ENCODE data around the gene PTPRD. TPM values are rescaled to one million over a fixed set of nuclear protein-coding genes. Genes with fewer than 3 reads are reported as not detected.
"Not testable (repeated sequence)": the region's sequence is repeated elsewhere in the genome, so short reads cannot be mapped to it uniquely, and the experiment has no call there.

PTPRD gene
- polyA plus RNA-seq, 1 donor from 2014 or later = not detected

DNA sequence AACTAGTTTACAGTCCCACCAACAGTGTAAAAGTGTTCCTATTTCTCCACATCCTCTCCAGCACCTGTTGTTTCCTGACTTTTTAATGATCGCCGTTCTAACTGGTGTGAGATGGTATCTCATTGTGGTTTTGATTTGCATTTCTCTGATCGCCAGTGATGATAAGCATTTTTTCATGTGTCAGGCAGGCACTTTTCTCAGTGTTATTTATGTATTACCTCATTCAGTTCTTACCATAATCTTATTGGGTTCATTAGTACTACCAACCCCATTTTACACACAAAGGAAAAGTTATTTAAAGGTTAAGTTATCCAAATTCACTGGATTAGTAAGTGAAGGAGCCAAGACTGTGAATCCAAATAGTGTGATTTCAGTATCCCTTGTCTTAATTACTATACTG, 1644.5 kb downstream of the PTPRD start:
- H3K36me3 Mint-ChIP-seq, H3K4me1 Mint-ChIP-seq, H3K4me3 Mint-ChIP-seq, H3K27ac Mint-ChIP-seq, H3K27me3 Mint-ChIP-seq: not testable (repeated sequence)
- peaks cover 4 to 12% (median 6%) of the 10 kb centered on the region in 3 donors for H3K9me3 Mint-ChIP-seq

DNA sequence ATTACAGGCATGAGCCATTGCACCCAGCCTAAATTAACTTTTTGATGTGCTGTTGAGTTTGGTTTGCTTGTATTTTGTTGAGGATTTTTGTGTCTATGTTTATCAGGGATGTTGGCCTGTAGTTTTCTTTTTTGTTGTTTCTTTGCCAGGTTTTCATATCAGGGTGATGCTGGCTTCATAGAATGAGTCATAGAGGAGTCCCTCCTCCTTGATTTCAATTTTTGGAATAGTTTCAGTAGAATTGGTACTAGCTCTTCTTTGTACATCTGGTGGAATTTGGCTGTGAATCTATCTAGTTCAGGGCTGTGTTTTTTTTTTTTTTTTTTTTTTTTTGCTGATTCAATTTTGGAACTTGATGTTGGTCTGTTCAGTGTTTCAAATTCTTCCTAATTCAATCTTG, 1648.9 kb downstream of the PTPRD start:
- Mint-ChIP-seq H3K4me3 (no peak overlapping the region), H3K4me1 (no peaks in the 10 kb centered on the region), H3K27me3 (no peaks in the 10 kb centered on the region), H3K36me3 (peaks cover 2% of the 10 kb centered on the region), H3K27ac (no peak overlapping the region), H3K9me3 (peaks cover 2 to 9% (median 2%) of the 10 kb centered on the region in 3 donors)

DNA sequence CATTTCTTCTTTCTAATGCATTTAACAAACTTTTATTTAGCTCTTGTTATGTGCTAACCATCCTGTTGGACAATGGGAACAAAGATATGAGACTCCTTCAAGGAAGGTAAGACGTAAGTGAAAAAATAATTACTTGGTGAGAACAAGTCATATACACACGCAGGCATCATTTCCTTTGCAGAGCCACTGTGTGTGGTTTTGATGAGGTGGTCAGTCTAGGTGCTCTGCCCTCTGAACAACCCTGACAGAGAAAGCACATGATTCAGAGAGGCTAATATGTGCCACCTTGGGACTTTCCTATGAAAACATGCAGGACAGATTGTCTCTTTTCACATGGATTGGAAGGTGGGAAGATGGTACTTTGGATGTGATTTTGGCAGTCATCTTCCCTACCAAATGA, 1650.7 kb downstream of the PTPRD start:
- no peaks in the 10 kb centered on the region for H3K4me1 Mint-ChIP-seq
- H3K9me3 Mint-ChIP-seq = peaks cover 0 to 11% (median 2%) of the 10 kb centered on the region in 3 donors
- H3K36me3 Mint-ChIP-seq = peaks cover 2% of the 10 kb centered on the region
- no peak overlapping the region for H3K4me3 Mint-ChIP-seq
- H3K27me3 Mint-ChIP-seq = no peaks in the 10 kb centered on the region
- H3K27ac Mint-ChIP-seq = no peak overlapping the region

DNA sequence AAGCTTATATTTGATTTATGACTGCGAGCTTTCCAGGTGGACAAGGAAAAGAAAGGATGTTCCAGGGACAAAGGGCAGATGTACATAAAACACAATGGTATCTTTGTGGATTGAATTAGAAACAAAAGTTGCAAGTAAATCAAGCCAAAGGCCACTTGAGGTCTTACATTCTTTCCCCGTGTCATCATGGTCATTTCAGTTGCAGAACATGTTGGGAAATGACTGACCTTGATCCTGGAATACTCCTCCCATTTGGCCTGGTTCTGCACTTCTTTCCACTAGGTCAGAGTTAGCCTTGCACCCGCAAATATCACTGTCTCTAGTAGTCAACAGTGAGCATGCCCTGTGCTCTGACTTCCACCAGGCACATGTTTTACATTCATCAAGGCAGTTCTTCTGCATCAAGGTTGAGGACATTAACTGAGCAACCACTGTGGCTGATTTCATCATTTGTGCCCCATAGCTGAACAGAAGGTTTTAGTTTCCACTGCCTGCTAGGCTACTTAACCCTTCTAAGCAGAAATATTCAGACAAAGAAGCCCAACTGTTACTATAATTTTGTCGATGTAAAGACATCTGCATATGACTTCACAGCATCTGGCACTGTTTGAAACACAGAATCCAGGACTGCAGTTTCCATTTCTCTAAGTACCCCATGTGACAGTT, 1651.5 kb downstream of the PTPRD start:
- no peaks in the 10 kb centered on the region for H3K4me1 Mint-ChIP-seq
- H3K4me3 Mint-ChIP-seq = no peak overlapping the region
- no peaks in the 10 kb centered on the region for H3K27me3 Mint-ChIP-seq

DNA sequence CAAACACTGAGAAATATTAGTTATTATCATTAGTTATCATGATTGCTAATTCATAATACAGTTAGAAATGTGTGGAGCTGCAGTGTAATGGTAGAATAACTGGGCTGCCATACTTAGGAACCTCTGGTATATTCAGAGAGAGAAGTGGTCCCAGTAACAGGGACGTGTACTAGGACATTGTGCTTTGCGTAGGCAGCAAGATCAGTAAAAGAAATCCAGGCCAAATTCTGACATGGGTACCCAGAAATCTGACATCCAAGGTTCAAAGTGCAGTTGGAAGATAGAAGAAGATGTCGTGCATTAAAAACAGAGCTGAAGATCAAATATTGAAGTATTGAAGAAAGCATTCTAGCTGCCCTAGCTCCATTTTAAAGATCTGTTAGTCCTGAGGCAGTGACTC, 1652.5 kb downstream of the PTPRD start:
- Mint-ChIP-seq H3K27ac (no peak overlapping the region), H3K36me3 (no peaks in the 10 kb centered on the region), H3K27me3 (no peaks in the 10 kb centered on the region), H3K4me1 (no peaks in the 10 kb centered on the region), H3K4me3 (no peak overlapping the region), H3K9me3 (peaks cover 0 to 6% (median 0%) of the 10 kb centered on the region in 3 donors)

More for the DNA sequence above, 1651.5 kb downstream of the PTPRD start:
- no peak overlapping the region for H3K27ac Mint-ChIP-seq
- H3K9me3 Mint-ChIP-seq = peaks cover 0 to 6% (median 2%) of the 10 kb centered on the region in 3 donors
- peaks cover 2% of the 10 kb centered on the region for H3K36me3 Mint-ChIP-seq

DNA sequence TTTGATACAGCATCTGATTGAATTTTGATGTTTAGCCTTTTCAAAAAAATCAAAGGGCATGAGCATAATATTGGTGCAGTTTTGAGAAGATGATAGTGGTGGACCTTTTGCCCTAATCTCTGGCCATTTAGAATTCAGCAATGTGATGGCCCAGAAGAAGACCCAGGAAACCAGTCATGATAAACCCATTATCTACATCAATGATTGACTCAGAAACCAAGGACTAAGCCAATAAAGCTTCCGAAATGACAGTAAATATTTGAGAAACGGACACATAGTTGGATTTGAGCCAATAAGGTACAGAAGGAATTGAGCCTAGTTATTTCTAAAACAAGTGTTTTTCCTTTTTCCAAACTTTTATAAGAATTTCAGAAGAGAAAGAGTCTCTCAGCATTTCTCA, 1654.4 kb downstream of the PTPRD start:
- H3K9me3 Mint-ChIP-seq = peaks cover 0 to 6% (median 0%) of the 10 kb centered on the region in 3 donors
- H3K4me3 Mint-ChIP-seq = no peak overlapping the region

DNA sequence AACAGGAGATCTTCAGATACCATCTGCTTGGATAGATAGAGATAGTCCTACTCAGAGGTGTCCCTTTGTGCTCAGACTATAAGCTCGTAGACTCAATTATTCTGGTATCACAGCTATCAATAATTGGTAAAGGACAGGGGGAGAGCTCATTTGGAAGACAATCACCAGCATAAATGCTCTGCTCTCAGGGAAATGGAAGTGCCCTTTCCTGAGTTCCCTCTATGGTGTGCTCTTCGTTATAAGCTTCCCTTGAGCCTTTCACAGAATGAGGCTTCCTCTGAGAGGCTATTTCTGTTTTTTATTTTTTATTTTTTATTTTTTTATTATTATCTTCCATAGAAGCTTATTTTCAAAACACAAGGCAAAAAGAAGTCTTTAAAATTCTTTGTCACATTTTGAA, 1657.5 kb downstream of the PTPRD start:
- Mint-ChIP-seq H3K9me3 (peaks cover 0 to 6% (median 0%) of the 10 kb centered on the region in 3 donors), H3K36me3 (no peaks in the 10 kb centered on the region), H3K27ac (no peak overlapping the region), H3K27me3 (no peaks in the 10 kb centered on the region), H3K4me1 (no peaks in the 10 kb centered on the region), H3K4me3 (no peak overlapping the region)

More for the DNA sequence above, 1654.4 kb downstream of the PTPRD start:
- H3K27me3 Mint-ChIP-seq = no peaks in the 10 kb centered on the region
- no peaks in the 10 kb centered on the region for H3K36me3 Mint-ChIP-seq
- no peak overlapping the region for H3K27ac Mint-ChIP-seq
- no peaks in the 10 kb centered on the region for H3K4me1 Mint-ChIP-seq

DNA sequence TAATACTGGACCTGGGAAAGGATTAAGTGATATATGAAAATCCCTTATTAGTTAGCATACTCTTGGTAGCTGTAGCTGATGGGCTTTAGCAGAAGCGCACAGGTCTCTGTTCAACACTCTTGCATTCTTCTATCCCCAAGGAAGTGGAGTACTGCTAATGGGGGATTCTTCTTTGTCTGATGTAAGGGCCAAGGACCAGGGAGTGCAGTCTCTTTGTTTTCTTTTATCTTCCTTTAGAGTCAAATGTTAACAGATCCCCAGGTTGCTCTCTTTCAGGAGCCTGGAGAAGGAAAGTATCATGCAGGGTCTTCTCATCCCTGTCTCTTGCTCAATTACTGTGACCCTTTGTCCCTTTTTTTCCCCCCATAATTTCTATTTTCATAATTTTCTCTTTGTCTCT, 1666.3 kb downstream of the PTPRD start:
- H3K36me3 Mint-ChIP-seq = no peaks in the 10 kb centered on the region
- peaks cover 0 to 6% (median 6%) of the 10 kb centered on the region in 3 donors for H3K9me3 Mint-ChIP-seq
- no peak overlapping the region for H3K27ac Mint-ChIP-seq
- H3K4me1 Mint-ChIP-seq = no peaks in the 10 kb centered on the region
- no peak overlapping the region for H3K4me3 Mint-ChIP-seq
- H3K27me3 Mint-ChIP-seq = no peaks in the 10 kb centered on the region

DNA sequence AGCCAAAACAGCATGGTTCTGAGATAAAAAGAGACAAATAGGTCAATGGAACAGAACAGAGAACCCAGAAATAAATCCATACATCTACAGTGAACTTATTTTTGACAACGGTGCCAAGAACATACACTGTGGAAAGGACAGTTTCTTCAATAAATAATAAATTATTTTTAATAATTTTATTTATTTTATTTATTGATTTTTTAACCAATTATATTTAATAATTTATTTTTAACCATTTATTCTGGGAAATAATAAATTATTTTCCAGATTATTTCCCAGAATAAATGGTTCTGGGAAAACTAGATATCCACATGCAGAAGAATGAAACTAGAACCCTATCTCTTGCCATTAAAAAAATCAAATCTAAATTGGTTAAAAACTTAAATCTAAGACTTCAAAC, 1669.4 kb downstream of the PTPRD start:
- Mint-ChIP-seq H3K9me3 (peaks cover 0 to 6% (median 6%) of the 10 kb centered on the region in 3 donors), H3K4me1 (no peaks in the 10 kb centered on the region), H3K27ac (no peak overlapping the region), H3K4me3 (no peak overlapping the region), H3K27me3 (no peaks in the 10 kb centered on the region), H3K36me3 (no peaks in the 10 kb centered on the region)

DNA sequence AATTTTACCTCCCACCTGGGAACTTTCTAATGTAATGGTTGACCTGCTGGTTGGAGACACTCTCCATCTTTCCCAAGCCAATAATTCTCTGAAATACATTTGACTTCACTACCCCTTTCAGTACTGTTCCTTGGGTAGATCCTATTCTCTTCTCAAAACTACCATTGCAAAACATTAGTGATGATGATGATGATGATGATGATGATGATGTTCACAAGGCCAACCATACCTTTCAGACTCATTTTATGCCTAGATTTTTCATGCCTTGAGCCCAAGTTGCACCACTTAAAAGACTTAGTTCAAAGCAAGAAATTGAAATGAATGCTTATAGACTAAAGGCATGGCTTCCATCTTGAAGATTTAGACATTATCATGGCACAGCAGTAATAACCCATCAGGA, 1672.2 kb downstream of the PTPRD start:
- Mint-ChIP-seq H3K4me1 (no peaks in the 10 kb centered on the region), H3K4me3 (no peak overlapping the region), H3K36me3 (no peaks in the 10 kb centered on the region), H3K27ac (no peak overlapping the region), H3K9me3 (peaks cover 0 to 6% (median 2%) of the 10 kb centered on the region in 3 donors), H3K27me3 (no peaks in the 10 kb centered on the region)

DNA sequence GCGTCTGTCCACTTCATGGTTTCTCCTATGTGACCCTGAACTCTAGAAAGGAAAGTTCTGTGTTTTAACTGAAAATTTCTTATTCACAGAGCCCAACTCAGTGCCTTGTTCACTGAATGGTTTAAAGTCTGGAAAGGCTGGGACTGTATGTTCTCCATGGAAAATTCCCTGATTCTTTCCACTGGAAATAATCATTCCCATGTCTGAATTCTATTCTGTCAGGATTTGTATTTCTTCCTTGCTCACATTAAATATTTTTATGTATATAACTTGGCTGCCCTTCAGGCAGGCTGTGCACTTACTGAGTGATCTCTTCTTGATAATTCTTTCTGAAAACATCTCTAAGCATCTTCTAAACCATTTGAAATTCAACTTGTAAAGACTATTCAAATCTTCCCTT, 1686.3 kb downstream of the PTPRD start:
- H3K27me3 Mint-ChIP-seq = no peaks in the 10 kb centered on the region
- H3K4me1 Mint-ChIP-seq = no peaks in the 10 kb centered on the region
- no peak overlapping the region for H3K4me3 Mint-ChIP-seq
- H3K36me3 Mint-ChIP-seq = no peaks in the 10 kb centered on the region
- no peak overlapping the region for H3K27ac Mint-ChIP-seq
- peaks cover 2 to 4% (median 4%) of the 10 kb centered on the region in 3 donors for H3K9me3 Mint-ChIP-seq

DNA sequence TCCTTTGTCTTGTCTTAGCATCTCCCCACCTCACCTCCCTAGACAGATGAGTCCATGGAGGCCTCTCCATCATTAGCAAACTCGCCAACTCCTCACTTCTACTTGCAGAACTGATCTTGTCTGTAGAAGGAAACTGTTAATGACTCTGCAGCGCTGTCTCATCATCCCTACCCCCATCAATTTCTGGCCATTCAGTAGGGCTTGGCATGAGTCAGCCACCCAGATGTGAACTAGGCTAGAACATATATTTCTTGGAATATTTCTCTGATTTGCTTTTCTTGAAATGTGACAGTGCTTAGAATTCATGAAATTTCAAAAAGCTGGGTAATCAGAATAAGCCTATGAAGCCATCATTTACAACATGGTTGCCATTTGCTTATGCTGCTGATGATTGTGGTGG, 1688.2 kb downstream of the PTPRD start:
- no peaks in the 10 kb centered on the region for H3K4me1 Mint-ChIP-seq
- no peaks in the 10 kb centered on the region for H3K27me3 Mint-ChIP-seq
- no peak overlapping the region for H3K27ac Mint-ChIP-seq

DNA sequence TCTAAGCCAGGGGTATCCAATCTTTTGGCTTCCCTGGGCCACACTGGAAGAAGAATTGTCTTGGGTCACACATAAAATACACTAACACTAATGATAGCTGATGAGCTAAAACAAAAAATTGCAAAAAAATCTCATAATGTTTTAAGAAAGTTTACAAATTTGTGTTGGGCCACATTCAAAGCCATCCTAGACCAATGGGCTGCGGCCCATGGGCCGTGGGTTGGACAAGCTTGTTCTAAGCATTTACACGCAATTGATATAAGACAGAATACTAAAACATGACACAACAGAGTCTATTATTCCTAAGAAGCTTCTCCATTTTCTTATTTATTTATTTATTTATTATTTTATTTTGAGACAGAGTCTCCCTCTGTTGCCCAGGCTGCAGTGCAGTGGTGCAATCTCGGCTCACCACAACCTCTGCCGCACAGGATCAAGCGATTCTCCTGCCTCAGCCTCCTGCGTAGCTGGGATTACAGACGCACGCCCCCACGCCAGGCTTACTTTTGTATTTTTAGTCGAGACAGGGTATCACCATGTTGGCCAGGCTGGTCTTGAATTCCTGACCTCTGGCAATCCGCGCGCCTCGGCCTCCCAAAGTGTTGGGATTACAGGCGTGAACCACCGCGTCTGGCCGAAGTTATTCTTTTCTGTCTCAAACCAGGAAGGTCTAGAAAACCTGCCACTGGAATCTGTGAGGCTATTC, 1692.2 kb downstream of the PTPRD start:
- not testable (repeated sequence) for H3K36me3 Mint-ChIP-seq

More for the DNA sequence above, 1688.2 kb downstream of the PTPRD start:
- Mint-ChIP-seq H3K9me3 (peaks cover 4% of the 10 kb centered on the region in 3 donors), H3K36me3 (no peaks in the 10 kb centered on the region), H3K4me3 (no peak overlapping the region)

DNA sequence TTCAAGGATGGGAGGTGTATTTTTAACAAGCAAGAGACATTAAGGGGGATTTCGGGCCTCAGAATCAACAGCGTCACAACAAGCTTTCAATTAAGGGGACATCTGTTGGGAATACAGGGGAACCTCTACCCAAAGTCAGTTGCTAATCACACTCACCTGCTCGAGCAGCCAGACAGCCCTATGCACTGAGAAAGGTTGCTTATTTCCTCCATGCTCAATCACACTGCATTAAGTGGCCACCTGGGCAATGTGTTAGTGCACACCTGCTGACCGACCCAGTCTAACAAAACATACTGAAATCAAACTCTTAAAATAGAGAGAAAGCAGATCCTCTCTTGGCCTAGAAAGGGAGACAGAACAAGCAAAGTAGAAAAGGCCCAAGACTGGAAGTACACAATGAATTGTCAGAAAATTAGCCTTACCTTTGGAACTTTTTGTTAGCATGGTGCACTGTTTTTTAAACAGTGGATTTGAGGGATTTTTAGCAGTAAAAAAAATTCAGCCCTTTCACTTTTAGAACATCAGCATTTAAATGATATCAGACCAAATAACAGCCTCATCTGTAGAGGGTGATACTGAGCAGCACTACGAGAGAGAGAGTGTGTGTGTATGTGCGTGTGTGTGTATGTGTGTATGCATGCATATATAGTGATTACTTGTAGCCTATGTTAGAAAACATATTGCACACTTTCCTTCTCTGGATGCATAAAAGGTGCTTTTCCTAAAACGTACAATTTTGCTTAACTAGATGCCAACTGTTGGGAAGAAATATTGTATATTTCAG, 1694.7 kb downstream of the PTPRD start:
- no peak overlapping the region for H3K4me3 Mint-ChIP-seq
- no peak overlapping the region for H3K27ac Mint-ChIP-seq
- H3K27me3 Mint-ChIP-seq = no peaks in the 10 kb centered on the region
- peaks cover 0 to 3% (median 2%) of the 10 kb centered on the region in 3 donors for H3K9me3 Mint-ChIP-seq
- H3K36me3 Mint-ChIP-seq = no peaks in the 10 kb centered on the region
- H3K4me1 Mint-ChIP-seq = no peaks in the 10 kb centered on the region

More for the DNA sequence above, 1692.2 kb downstream of the PTPRD start:
- H3K9me3 Mint-ChIP-seq, H3K4me3 Mint-ChIP-seq, H3K27ac Mint-ChIP-seq, H3K27me3 Mint-ChIP-seq, H3K4me1 Mint-ChIP-seq: not testable (repeated sequence)

DNA sequence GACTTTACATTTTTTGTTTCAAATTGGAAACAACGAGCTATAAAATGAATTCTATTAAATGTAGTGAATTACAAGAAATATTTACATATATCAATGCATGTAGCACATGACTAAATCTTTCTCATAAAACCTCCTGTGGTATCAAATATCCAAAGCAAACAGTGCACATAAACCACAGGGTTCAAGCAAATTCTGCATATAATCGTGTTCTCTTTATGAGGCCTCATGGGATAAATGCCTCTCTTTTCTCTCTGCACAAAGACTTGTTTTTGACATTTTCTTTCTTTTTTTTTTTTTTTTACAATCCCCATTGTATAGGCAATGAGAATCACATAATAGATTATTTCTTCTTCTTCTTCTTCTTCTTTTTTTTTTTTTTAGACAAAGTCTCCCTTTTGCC, 1696.0 kb downstream of the PTPRD start:
- Mint-ChIP-seq H3K27ac (no peak overlapping the region), H3K4me3 (no peak overlapping the region), H3K36me3 (no peaks in the 10 kb centered on the region), H3K4me1 (no peaks in the 10 kb centered on the region), H3K27me3 (no peaks in the 10 kb centered on the region), H3K9me3 (peaks cover 2 to 3% (median 2%) of the 10 kb centered on the region in 3 donors)
